ENCODE data around the gene NPBWR2. TPM values are rescaled to one million over a fixed set of nuclear protein-coding genes. Genes with fewer than 3 reads are reported as not detected.

Gene NPBWR2
- total RNA-seq, 2 donors from 2014 or later: not detected

DNA sequence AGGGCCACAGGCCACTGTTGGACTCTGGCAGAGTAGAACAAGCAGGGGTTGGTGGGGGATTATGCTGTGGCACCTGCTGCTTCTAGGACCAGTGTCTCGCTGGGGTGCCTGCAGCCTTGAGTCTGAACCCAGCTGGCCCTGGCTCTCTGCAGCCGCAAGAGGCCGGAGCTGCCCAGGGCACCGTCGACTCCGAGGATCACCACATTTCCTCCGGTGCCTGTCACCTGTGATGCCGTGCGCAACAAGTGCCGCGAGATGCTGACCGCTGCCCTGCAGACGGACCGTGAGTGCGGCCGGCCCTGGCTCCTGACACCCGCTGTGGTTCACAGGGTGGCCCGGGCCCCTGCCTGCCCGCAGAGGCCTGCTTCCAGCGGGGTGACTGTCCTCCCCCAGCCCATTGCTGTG, 38.2 kb downstream of the NPBWR2 start:
- ATAC-seq (no peak), DNase-seq (no peak)
- intact Hi-C loops (cut with DNase I, micrococcal nuclease): no loop called here

DNA sequence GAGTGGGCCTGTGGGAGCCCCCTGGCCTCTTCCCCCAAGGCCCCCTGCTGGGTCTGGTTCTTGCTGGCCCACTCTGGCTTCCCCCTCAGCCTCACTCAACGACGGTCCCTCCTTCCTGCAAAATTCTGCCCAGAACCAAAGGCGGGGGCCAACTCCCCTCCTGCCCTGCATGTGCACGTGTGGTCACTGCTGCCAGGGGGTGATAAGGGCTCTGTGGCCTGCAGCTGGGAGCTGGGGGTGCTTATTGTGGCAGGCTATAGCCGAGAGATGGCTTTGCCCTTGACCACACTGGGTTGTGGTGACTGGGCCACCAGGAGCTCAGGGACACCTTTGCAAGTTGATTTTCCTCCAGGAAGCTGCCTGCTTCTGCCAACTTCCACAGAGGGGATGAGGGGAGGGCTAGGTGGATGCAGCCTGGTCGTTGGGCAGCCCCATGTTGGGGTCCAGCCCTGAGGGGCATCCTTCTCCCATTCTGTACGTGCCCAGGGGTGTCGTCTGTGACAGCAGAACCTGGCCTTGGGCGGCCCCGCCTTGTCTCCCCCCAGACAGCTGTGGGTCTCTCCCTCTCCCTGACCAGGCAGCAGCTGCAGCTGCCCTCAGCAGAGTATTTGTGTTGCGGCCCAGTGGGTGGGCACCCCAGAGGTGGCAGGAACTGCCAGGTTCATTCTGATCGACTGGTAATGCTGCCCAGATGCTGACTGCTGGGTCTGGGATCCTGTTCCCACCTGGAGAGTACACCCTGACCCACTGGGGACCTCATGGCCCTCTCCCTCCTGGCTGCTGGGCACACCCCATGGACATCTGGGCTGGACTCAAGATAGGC, 38.8 kb downstream of the NPBWR2 start:
- ATAC-seq (no peak), DNase-seq (no peak)
- intact Hi-C loops (cut with DNase I, micrococcal nuclease): no loop called here

DNA sequence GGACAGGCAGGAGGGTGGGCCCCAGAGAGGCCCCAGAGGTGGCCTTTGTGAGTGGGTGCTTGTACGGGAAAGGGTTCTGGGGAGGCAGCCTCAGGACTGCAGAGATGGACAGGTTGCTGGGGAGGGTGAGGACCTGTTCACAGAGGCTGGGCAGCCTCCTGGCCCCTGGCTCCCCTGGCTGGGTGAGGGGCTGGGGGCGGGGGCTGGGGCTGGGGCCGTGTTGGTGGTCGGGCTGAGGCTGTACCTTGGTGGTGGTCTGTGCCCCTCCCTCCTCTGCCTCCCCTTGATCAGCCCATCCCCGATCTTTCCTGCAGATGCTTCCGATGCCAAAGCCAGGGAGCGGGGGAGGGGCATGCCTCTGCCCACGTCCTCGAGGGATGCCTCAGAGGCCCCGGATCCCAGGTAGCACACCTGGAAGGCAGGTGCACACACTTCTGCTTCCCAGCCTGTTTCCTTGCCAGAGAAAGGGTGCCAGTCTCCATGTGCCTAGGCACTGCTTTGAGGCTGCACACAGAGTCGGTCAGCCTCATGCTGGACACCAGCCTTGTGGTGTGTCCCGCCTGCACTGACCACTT, 39.5 kb downstream of the NPBWR2 start:
- DNase-seq: no peak
- no peak for ATAC-seq
- intact Hi-C loops (cut with DNase I, micrococcal nuclease): no loop called here

DNA sequence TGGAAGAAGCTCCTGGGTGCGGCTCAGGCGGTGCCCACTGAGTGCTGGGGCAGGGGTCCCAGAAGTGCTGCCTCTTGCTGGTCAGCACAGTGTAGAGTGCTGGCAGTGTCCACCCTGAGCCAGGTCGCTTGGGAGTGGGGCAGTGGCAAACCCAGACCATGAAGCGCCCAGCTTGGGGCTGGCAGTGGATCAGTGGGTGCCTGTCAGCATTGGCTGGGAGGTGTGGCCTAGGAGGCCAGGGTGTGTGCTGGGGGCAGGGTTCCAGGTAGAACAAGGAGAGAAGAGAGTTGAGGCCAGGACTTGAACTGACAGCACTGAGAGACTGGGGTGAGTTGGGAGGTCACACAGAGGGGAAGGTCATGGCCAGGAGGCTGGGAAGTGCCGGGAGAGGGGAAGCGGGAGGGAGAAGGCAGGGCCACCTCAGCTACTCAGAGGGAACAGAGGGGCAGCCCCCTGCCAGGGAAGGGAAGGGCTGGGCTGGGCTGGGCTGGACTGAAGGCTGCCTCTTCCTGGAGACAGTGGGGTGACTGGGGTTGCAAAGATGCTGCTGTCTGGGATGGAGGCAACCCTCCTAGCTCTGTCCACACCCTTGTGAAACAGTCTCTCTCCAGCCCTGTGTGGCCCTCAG, 40.2 kb downstream of the NPBWR2 start:
- intact Hi-C loops (cut with DNase I, micrococcal nuclease): no loop called here
- DNase-seq (no peak), ATAC-seq (no peak)

DNA sequence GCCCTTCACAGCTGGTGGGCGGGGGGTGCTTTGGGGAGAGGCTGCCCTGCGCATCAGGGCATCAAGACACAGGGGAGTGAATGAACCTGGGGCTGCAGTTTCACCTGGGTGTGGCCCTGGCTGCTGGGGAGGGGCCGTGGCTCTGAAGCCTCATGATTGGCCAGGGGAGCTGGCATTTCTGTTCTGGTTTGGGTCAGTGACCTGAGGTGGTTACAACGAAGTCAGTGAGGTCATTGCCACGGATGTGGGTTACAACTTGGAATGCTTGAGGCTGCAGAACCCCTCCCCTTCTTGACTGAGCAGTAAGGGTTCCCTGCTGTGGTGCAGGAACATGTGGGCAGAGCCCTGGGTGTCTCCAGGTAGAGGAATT, 41.4 kb downstream of the NPBWR2 start:
- intact Hi-C loops (cut with DNase I, micrococcal nuclease): no loop called here
- ATAC-seq (no peak), DNase-seq (peak in 1 of 2 donors; percentile 36)

DNA sequence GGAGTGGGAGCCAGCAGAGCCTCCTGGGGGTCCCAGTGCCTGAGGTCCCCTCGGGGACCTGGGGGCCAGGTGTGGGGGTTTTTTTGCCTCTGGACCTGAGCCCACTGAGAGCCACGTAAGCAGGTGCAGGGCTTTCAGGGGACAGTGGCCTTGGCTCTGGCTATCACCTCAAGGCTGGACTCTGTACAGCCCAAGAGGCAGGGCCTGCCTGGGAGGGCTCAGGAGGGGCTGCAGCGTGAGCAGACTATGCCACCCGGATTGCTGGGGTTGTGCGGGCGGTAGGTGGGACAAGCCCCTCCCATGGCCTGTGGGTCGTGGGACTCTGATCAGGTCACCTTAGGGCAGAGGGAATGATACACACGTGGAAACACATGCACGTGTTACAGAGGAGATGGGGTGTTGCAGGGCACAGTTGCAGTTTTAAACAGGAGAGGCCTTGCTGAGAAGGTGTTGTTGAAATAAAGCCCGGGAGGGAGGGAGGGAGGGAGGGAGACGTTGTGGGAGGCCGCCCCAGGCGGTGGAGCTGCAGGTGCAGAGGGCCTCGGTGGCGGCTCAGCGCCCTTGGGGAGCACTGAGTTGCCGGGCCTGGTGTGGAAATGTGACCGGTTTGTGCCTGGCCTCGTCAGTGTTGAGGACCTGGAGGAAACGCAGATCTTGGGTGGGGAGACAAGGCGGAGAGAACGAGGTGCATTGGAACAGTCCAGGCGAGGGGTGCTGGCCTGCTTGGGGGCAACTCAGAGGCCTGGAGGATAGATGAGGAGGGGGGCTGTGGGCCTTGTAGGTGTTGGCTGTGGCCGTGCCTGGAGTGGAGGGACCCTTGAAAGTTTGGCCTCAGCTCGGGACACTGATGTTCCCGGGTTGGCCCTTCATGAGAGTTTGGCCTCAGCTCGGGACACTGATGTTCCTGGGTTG, 42.0 kb downstream of the NPBWR2 start:
- no peak for ATAC-seq
- no peak for DNase-seq
- intact Hi-C loops (cut with DNase I, micrococcal nuclease): no loop called here

DNA sequence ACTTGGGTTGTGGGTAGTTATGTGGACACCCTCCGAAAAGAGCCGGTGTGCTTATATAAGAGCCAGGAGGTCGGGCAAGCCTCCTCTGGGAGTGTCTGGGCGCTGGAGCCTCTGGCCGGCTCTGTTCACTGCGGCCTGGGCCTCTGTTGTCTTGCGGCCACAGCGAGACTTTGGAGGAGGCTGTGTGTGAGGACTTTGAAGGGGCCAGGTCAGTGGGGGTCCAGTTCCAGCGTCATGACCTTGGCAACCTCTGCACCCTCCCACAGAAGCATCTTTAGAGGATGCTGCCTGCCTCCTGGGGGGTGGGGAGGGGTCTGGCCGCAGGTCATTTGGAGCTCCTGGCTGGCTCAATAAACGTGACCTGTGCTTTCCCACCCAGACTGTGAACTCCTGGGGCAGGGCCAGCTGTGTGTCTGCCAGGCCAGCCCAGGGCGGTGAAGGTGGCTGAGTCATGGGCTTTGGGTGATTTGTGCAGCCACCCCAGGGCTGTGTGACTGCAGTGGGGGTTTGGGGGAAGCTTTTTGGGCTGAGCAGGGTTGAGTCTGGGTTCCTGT, 43.1 kb downstream of the NPBWR2 start:
- no peak for DNase-seq
- intact Hi-C loops (cut with DNase I, micrococcal nuclease): no loop called here
- ATAC-seq: no peak

DNA sequence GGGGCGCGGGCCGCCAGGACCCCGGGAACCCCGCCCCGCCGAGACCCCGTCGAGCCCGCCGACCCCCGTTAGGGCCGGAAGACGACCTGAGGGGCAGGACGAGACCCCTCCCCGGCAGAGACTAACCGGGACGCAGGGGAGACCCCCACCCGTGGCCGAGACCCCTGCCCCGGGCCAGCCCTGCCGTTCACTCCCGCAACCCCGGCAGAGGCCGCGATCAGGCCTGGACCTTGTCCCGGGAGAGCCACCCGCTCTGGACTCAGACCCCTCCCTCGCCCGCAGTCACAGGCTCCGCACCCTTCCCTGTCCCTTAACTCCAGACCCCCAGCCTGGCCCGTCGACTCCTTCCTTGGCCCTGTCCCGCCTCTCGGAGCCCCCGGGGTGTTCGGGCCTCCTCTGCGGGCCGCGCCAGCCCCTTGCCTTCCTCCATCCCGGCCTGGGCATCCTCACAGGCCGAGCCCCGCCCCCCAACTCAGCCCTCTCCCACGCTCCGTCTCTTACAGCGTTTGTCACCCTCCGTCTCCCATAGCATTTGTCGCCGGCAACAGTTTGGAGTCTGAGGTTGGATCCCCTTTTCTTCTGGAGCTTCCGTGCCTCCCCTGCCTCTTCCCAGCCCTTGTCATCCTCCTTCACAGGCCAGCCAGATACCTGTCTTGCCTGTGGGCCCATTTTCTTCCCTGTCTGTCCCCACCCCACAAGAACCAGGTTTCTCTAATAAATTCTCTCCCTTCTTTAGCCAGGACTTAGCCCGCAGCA, 43.8 kb downstream of the NPBWR2 start:
- intact Hi-C loops (cut with DNase I, micrococcal nuclease): no loop called here
- ATAC-seq (peak; percentile 22), DNase-seq (peak in 1 of 2 donors; percentile 53)

DNA sequence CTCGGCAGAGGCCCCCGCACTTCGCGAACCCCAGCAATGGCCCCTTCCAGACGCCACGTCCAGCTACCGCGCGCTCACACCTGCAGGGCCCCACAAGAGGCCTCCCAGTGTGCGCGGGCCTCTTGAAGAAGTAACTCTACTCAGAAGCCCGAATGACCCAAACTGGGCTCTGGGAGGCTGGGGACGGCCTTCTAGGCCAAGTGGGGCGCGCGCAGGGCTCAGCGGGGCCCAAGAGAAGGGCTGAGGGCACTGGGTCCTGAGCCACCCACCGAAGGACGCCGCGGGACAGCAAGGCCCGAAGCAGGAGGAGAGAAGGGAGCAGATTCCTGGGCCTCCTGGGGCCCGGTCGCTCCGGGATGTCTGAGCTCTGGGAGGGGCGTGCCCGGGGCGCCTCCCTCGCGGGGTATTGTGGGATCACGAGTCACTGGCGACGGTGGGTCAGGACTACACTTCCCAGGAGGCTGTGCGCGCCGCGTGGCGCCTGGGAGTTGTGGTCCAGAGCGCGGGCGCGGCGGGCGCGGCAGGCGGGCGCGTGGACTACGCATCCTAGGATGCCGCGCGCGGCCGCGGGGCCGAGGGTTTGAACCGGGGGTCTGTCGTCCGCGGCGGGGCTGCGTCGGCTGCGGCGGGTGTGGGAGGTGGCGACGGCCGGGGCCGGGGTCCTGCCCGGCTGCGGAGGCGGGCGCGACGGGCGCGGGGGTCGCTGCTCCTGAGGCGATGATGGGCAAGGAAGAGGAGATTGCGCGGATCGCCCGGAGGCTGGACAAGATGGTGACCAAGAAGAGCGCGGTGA, 44.6 kb downstream of the NPBWR2 start, which contains the start of gene TCEA2:
Gene TCEA2 (plus strand): TSS at position 603 of the 793 bp plus-strand sequence. CDS start 115 bp downstream, at position 718.
- peak; percentile 96 for ATAC-seq
- peak; percentile 95 to 97 for DNase-seq
- intact Hi-C loops (cut with DNase I, micrococcal nuclease): no loop called here

DNA sequence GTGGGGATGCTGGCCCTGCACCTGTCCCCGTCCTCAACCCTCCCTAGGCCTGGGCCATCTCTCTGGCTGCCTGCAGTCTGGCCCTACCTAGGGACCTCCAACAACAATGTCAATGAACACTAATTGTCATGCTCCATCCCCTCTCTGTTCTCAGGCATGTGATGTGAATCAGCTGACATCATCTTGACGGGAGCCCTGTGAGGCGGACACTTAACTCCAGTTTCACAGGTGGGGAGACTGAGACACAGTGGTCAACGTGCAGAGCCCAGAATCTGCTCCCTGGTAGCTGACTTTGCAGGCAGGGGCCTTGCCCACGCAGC, 45.1 kb downstream of the NPBWR2 start:
- intact Hi-C loops (cut with DNase I, micrococcal nuclease): no loop called here
- DNase-seq (no peak), ATAC-seq (no peak)

DNA sequence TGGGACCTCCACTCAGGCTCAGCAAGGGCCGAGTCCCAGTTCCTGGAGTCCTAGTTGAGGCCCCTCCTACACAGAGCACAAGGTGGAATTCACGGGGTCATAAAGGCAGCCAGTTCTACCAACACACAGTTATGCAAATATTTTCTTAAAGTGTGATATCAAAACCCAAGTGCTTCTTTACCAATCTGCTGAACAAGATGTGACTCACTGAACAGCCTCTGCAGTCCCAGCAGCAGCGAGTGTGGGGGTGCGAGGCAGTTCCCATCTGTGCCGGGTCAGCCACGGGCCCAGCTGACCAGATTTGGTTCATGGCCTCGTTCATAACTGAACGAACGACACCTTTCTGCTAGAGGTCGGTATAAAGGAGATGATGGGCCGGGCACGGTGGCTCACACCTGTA, 48.8 kb downstream of the NPBWR2 start:
- DNase-seq (no peak), ATAC-seq (no peak)
- intact Hi-C loops (cut with DNase I, micrococcal nuclease): loop anchor here in 1 of 2 donors (5.0 kb wide), 1 partner anchor 66 kb away; no protein-coding TSS in a partner anchor

DNA sequence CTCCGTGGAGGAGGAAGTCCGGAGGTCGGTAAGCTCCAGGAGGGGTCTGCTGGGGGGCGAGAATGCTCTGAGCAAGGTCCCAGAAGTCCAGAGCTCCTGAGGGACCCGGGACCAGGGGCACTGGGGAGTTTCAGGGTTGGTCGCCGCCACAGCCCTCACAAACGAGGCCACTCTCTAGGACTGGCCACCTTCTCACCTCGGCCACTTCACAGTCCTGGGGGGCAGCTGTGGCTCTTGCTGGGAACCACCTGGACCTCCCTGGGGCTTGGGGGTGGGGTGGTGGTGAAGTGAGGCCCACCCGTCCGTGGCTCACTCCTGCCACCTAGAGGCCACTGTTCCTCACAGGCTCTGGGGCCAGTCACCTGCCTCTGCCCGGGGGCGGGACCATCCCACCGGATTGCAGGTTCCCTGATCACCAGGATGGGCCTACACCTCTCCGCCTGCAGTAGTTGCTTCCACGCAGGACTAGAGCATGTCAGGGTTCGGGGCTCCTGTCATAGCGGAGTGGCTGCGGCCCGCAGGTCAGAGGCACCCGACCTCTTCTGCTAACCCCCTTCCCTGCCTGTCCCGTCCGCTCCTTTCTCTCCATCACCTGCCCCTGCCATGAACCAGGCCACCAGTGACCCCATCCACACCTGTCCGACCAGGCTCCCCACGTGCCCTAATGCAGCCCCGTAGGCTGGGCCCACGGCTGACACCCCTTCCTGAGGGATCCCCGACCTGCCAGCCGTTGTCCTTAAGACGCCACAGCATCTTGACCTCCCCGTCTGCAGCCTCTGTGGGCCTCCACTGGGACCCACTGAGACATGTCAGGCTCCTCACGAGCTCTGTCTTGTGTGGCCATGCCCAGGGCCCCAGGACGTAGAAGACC, 49.5 kb downstream of the NPBWR2 start:
- ATAC-seq (peak; percentile 76), DNase-seq (peak in 1 of 2 donors; percentile 87)
- intact Hi-C loops (cut with DNase I, micrococcal nuclease): loop anchor here in 1 of 2 donors (5.0 kb wide), 1 partner anchor 66 kb away; no protein-coding TSS in a partner anchor

DNA sequence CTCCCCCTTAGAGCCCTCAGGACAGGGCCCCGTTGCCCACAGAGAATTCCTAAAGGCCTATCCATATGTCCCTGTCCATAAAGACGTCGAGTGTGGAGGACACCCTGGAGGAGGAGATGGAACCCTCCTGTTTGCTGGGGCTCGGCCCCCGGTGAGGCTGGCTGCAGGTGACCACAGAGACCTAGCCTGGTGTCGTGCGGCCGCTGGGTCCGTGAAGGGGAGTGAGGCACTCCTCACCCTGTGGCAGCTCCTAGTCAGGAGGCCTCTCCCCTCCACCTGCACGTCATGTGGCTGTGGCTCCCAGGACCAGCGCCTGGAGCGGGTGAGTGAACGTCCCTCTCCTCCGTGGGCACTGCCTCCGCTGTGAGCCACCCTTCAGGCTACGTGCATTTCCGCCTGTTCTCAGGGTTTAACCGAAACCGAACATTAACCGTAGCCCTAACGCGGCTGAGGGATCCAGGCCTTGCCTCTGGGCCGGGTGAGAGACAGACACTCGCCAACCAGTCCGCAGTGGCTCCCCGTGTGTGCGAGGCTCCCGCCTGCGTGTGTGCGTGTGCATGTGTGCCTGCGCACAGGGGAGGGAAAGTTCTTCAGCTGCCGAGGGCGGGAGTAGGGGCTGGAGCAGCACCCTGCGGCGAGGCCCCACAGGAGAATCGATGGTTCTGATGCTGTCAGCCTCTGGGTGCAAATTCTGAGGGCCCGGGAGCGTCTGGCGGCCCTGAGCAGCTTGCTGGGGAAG, 50.3 kb downstream of the NPBWR2 start:
- DNase-seq (no peak), ATAC-seq (no peak)
- intact Hi-C loops (cut with DNase I, micrococcal nuclease): loop anchor here in 1 of 2 donors (5.0 kb wide), 1 partner anchor 65 kb away; no protein-coding TSS in a partner anchor

DNA sequence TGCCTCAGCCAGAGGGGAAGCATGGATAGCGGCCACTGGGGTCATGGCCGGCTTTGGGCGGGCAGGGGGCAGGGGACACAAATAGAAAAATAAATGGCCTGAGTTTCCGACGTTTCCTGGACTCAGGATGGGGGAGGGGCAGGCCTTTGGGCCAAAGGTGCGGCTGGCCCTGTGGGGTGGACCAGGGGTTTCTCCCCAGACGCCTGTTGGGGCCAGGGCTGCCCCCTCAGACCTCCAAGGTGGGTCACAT, 50.8 kb downstream of the NPBWR2 start:
- intact Hi-C loops (cut with DNase I, micrococcal nuclease): loop anchor here in 1 of 2 donors (5.0 kb wide), 1 partner anchor 64 kb away; no protein-coding TSS in a partner anchor
- no peak for DNase-seq
- no peak for ATAC-seq

DNA sequence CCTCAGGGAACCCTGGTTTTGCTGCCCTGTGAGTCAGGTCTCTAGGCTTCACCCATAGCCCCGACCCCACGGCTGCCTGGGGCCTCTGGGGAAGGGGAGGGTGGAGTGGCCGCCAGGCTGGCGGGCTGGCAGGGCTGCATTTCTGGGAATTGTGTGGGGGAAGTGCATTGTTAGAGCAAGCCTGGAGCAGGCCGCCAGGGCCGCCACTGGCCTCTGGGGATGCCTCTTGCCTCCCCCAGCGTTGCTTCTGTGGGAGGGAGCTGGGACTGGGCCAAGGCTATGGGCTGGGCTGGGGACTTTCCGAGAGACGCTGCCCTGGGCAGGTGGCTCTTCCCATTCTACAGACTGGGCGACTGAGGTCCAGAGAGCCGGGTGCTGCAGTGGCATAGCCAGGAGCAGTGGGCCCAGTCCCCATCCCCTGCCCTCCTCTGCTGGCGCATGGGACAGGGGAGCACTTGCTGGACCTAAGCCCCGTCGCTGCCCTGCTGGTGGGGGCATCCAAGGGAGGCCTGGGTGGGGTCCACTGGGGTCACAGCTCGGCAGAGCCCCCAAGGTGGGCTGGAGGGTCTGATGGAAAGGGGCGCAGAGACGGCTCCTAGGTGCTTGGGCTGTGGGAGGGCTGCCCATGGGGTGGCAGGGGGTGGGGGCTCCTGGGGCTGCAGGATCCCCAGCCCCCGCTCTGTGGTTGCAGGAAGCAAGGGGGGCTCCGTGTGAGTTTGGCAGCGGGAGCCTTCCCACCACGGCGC, 51.3 kb downstream of the NPBWR2 start:
- intact Hi-C loops (cut with DNase I, micrococcal nuclease): loop anchor here in 1 of 2 donors (5.0 kb wide), 1 partner anchor 64 kb away; no protein-coding TSS in a partner anchor
- DNase-seq (no peak), ATAC-seq (no peak)

Data from left colon (tissue), 2 donors.